Measurements from ENCODE around the gene SENP1.

DNA sequence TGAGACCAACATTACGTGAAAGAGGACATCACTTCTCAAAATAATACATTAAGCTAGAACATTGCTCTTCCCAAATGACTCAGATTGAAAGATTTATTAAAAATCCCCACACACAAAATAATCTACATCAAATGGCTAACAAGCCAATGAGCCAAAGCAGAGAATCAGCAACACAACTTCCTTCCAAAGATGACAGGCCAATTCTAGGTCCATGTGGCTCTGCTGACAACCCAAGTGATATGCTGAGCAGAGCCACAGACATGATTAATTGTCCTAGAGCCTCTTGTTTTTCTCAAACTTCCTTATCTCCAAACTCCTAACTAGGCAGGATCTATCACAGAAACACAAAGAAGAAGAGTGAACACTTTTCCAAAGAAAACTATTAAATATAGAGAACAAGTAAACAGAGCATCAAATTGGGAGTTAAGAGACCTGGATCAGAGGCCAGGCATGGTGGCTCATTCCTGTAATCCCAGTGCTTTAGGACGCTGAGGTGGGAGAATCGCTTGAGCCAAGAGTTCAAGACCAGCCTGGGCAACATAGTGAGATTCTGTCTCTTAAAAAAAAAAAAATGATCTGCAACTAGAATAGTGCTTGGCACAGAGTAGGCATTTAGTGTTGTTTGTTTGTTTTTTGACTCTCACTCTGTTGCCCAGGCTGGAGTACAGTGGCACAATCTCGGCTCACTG, 38.5 kb downstream of the SENP1 start:
- TF ChIP-seq MAFK (IDR thresholded peaks at IDR 0.05; ENCODE audit: partially characterized antibody) (no peak), REST (IDR thresholded peaks at IDR 0.05) (no peak), POLR2A (IDR thresholded peaks at IDR 0.05; ENCODE audit: low read length) (no peak), TP53 (CRISPR knock-in tag; IDR thresholded peaks at IDR 0.05) (no peak), KDM1A (IDR thresholded peaks at IDR 0.05; ENCODE audit: low read depth) (no peak), CEBPB (IDR thresholded peaks at IDR 0.05) (no peak), EP300 (IDR thresholded peaks at IDR 0.05) (no peak), RFX5 (IDR thresholded peaks at IDR 0.05) (no peak), MYC (IDR thresholded peaks at IDR 0.05; ENCODE audit: borderline replicate concordance, low read length) (no peak), CHD4 (IDR thresholded peaks at IDR 0.05; ENCODE audit: borderline replicate concordance) (no peak), KDM5A (IDR thresholded peaks at IDR 0.05) (no peak)
- TF ChIP-seq, protein P1, sequence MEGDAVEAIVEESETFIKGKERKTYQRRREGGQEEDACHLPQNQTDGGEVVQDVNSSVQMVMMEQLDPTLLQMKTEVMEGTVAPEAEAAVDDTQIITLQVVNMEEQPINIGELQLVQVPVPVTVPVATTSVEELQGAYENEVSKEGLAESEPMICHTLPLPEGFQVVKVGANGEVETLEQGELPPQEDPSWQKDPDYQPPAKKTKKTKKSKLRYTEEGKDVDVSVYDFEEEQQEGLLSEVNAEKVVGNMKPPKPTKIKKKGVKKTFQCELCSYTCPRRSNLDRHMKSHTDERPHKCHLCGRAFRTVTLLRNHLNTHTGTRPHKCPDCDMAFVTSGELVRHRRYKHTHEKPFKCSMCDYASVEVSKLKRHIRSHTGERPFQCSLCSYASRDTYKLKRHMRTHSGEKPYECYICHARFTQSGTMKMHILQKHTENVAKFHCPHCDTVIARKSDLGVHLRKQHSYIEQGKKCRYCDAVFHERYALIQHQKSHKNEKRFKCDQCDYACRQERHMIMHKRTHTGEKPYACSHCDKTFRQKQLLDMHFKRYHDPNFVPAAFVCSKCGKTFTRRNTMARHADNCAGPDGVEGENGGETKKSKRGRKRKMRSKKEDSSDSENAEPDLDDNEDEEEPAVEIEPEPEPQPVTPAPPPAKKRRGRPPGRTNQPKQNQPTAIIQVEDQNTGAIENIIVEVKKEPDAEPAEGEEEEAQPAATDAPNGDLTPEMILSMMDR (IDR thresholded peaks at IDR 0.05) = no peak

Measured in A549 (cell line).